Measurements from ENCODE around the gene RPS21. TPM values are rescaled to one million over a fixed set of nuclear protein-coding genes. Genes with fewer than 3 reads are reported as not detected.

Gene RPS21
- total RNA-seq, 1 donor from 2014 or later = 1,629 TPM

DNA sequence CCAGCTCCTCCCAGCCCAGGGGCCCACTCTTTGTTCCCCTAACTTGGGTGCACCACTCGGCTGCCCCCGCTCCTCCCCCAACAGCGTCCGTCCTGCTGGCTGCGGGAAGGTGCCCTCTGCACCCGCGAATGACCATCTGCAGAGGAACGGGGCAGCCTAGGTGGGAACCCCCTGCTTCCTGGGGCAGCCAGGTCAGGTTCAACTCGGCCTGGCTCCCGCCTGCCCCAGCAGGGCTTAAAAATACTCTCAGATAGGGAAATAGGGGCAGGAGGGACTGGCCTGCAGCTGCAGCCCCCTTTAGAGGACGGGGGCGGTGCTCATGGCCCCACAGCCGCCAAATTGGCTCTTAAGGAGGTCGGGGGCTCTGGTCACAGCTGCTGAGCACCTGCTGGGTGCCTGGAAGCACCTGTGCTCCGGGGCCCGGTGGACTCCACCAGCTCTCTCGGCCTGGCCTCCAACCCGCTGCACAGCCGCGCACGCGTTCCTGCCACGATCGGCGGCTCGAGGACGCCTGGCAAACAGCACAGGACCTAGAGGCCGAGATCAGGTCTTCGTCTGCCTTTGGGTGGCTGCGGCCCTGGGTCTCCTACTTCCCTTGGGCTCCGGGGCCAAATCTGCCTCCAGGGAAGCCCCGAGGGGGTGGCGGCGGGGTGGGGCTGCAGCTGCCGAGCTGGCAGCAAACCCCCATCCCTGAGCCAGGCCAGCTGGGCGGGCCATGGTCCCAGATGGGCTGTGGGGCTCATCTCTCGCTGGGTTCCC is 19.1 kb upstream of the RPS21 start:
- Mint-ChIP-seq H3K9me3 (peaks cover under 1% of the 10 kb centered on the region), H3K27ac (no peak overlapping the region), H3K4me1 (peaks cover 22% of the 10 kb centered on the region), H3K27me3 (ENCODE audit: insufficient read depth, low read depth) (peaks cover 4% of the 10 kb centered on the region), H3K4me3 (peak overlapping the region; percentile 83), H3K36me3 (no peaks in the 10 kb centered on the region)
- peaks cover 39% of the 10 kb centered on the region for H4K20me1 ChIP-seq (ENCODE audit: low read depth)
- no peaks in the 10 kb centered on the region for H3K36me3 ChIP-seq
- TF ChIP-seq EZH2phosphoT487 (IDR thresholded peaks at IDR 0.05) (no peak), EZH2 (IDR thresholded peaks at IDR 0.05) (no peak)
- TF ChIP-seq, protein P1, sequence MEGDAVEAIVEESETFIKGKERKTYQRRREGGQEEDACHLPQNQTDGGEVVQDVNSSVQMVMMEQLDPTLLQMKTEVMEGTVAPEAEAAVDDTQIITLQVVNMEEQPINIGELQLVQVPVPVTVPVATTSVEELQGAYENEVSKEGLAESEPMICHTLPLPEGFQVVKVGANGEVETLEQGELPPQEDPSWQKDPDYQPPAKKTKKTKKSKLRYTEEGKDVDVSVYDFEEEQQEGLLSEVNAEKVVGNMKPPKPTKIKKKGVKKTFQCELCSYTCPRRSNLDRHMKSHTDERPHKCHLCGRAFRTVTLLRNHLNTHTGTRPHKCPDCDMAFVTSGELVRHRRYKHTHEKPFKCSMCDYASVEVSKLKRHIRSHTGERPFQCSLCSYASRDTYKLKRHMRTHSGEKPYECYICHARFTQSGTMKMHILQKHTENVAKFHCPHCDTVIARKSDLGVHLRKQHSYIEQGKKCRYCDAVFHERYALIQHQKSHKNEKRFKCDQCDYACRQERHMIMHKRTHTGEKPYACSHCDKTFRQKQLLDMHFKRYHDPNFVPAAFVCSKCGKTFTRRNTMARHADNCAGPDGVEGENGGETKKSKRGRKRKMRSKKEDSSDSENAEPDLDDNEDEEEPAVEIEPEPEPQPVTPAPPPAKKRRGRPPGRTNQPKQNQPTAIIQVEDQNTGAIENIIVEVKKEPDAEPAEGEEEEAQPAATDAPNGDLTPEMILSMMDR (IDR thresholded peaks at IDR 0.05) = no peak
- peaks cover 68% of the 10 kb centered on the region for H3F3A ChIP-seq (ENCODE audit: low read depth)
- H3K9ac ChIP-seq = no peak overlapping the region
- no peaks in the 10 kb centered on the region for H3K9me3 ChIP-seq (ENCODE audit: low read depth)
- no peaks in the 10 kb centered on the region for H3K27me3 ChIP-seq
- H3K4me1 ChIP-seq = peaks cover 64% of the 10 kb centered on the region
- peaks cover 42% of the 10 kb centered on the region for H3K79me2 ChIP-seq (ENCODE audit: low read depth)
- H2AFZ ChIP-seq (replicated peaks) = no peak overlapping the region
- no peak overlapping the region for H3K27ac ChIP-seq
- peak; percentile 73 for DNase-seq (ENCODE audit: low spot score)
- peak overlapping the region; percentile 98 for H3K4me3 ChIP-seq
- H3K4me2 ChIP-seq = peak overlapping the region; percentile 95

DNA sequence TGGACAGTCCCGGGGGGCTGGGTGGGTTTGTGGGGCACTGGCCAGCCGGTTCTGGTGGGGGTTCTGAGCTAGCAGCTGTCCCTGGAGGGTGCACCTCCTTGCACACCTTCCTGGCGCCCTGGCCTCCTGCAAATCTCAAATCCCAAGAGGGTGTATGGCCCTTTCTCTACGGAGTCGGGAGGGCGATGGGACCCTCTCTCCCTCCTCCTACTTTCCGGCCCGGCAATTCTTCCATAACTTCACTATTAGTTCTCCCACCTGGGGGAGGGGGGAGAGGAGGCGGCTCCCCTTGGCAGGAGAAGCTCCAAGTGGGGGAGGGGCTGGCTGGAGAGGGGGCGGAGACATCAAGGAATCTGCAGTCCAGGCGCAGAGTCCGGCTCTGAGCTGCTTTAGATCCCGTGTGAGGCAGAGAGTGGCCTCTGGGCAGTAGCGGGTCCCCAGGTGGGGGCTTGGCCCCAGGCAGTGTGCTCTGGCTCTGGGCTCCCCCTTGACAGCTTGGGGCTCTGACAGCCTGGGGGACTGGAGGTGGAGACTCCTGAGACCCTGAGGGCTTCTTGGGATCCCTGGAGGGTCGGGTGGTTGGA is 18.4 kb upstream of the RPS21 start:
- Histone ChIP-seq H3K4me1 (peaks cover 57% of the 10 kb centered on the region), H3K9me3 (ENCODE audit: low read depth) (no peaks in the 10 kb centered on the region), H2AFZ (replicated peaks) (no peak overlapping the region), H3K27me3 (no peaks in the 10 kb centered on the region), H3K4me2 (peak overlapping the region; percentile 95), H3K36me3 (no peaks in the 10 kb centered on the region), H3K27ac (peak overlapping the region; percentile 70), H3K4me3 (peak overlapping the region; percentile 98), H3K9ac (no peak overlapping the region), H3K79me2 (ENCODE audit: low read depth) (peaks cover 36% of the 10 kb centered on the region), H4K20me1 (ENCODE audit: low read depth) (peaks cover 32% of the 10 kb centered on the region), H3F3A (ENCODE audit: low read depth) (peaks cover 61% of the 10 kb centered on the region)
- Mint-ChIP-seq H3K9me3 (peaks cover 2% of the 10 kb centered on the region), H3K36me3 (no peaks in the 10 kb centered on the region), H3K4me3 (peak overlapping the region; percentile 83), H3K4me1 (peaks cover 22% of the 10 kb centered on the region), H3K27me3 (ENCODE audit: insufficient read depth, low read depth) (peaks cover 4% of the 10 kb centered on the region), H3K27ac (no peak overlapping the region)
- TF ChIP-seq EZH2 (IDR thresholded peaks at IDR 0.05) (no peak), EZH2phosphoT487 (IDR thresholded peaks at IDR 0.05) (no peak)
- TF ChIP-seq, protein P1 (IDR thresholded peaks at IDR 0.05) = no peak
- peak; percentile 92 for DNase-seq (ENCODE audit: low spot score)

GRCh38 chr20:62368976-62369814 is 17.7 kb upstream of the RPS21 start:
- Mint-ChIP-seq H3K27me3 (ENCODE audit: insufficient read depth, low read depth) (peaks cover 6% of the 10 kb centered on the region), H3K9me3 (peaks cover 2% of the 10 kb centered on the region), H3K4me3 (peak overlapping the region; percentile 83), H3K4me1 (peaks cover 18% of the 10 kb centered on the region), H3K27ac (no peak overlapping the region), H3K36me3 (no peaks in the 10 kb centered on the region)
- peak overlapping the region; percentile 95 for H3K4me2 ChIP-seq
- H3K36me3 ChIP-seq = no peaks in the 10 kb centered on the region
- H3K79me2 ChIP-seq (ENCODE audit: low read depth) = peaks cover 28% of the 10 kb centered on the region
- no peak overlapping the region for H3K9ac ChIP-seq
- H3K4me3 ChIP-seq = peak overlapping the region; percentile 98
- H3K9me3 ChIP-seq (ENCODE audit: low read depth) = no peaks in the 10 kb centered on the region
- H4K20me1 ChIP-seq (ENCODE audit: low read depth) = peaks cover 25% of the 10 kb centered on the region
- H3F3A ChIP-seq (ENCODE audit: low read depth) = peaks cover 54% of the 10 kb centered on the region
- H3K27ac ChIP-seq = peak overlapping the region; percentile 70
- no peak overlapping the region for H2AFZ ChIP-seq (replicated peaks)
- peaks cover 50% of the 10 kb centered on the region for H3K4me1 ChIP-seq
- TF ChIP-seq, protein P1 (IDR thresholded peaks at IDR 0.05) = peak; percentile 64
- no peak for TF ChIP-seq EZH2 (IDR thresholded peaks at IDR 0.05)
- H3K27me3 ChIP-seq = no peaks in the 10 kb centered on the region
- DNase-seq (ENCODE audit: low spot score) = peak; percentile 95
